MM.1S (cell line): ENCODE measurements around the gene HPCAL1.

Experiments used
- DNase-seq: peaks from one replicate; pipeline ENCODE4 v3.0.0-alpha.2; 2015
- H2AFZ ChIP-seq: fragments of 300-600 bp; sonication (generic); 2 replicates; pipeline ENCODE4 v1.6.0; 2016; ENCODE audit warnings: antibody characterized with exemption, low read length
- H3F3A ChIP-seq: fragments of 300-600 bp; sonication (generic); 2 replicates; pipeline ENCODE4 v1.6.1; 2016; ENCODE audit warnings: mild to moderate bottlenecking, antibody characterized with exemption, low read length, moderate library complexity, mixed read lengths; ENCODE audit not compliant: insufficient read depth
- H3K27ac ChIP-seq: fragments of 300-600 bp; sonication (generic); 2 replicates; pipeline ENCODE4 v1.5.1; 2016; ENCODE audit warnings: mild to moderate bottlenecking, low read length
- H3K27me3 ChIP-seq: fragments of 300-600 bp; sonication (generic); replicated peaks from 2 replicates; pipeline ENCODE4 v1.6.0; 2016; ENCODE audit warnings: low read length; ENCODE audit not compliant: insufficient read depth
- H3K36me3 ChIP-seq: fragments of 300-600 bp; sonication (generic); replicated peaks from 2 replicates; pipeline ENCODE4 v1.6.1; 2016; ENCODE audit warnings: mild to moderate bottlenecking, low read length, mixed read lengths; ENCODE audit not compliant: insufficient read depth
- H3K4me1 ChIP-seq: fragments of 300-600 bp; sonication (generic); 2 replicates; pipeline ENCODE4 v1.6.1; 2016; ENCODE audit warnings: low read length, mixed read lengths
- H3K4me2 ChIP-seq: fragments of 300-600 bp; sonication (generic); 2 replicates; pipeline ENCODE4 v1.6.0; 2016; ENCODE audit warnings: low read depth, low read length
- H3K4me3 ChIP-seq: fragments of 300-600 bp; sonication (generic); 2 replicates; pipeline ENCODE4 v1.5.1; 2016; ENCODE audit warnings: low read length, mixed read lengths
- H3K79me2 ChIP-seq: fragments of 300-600 bp; sonication (generic); 2 replicates; pipeline ENCODE4 v1.6.1; 2016; ENCODE audit warnings: mixed run types, low read length, mixed read lengths
- H3K9ac ChIP-seq: fragments of 300-600 bp; sonication (generic); 2 replicates; pipeline ENCODE4 v1.6.1; 2016; ENCODE audit warnings: low read length, mixed read lengths
- H3K9me2 ChIP-seq: fragments of 300-600 bp; sonication (generic); replicated peaks from 2 replicates; pipeline ENCODE4 v1.6.1; 2016; ENCODE audit warnings: mild to moderate bottlenecking, low read length, mixed read lengths; ENCODE audit not compliant: insufficient read depth
- H3K9me3 ChIP-seq: fragments of 300-600 bp; sonication (generic); replicated peaks from 2 replicates; pipeline ENCODE4 v1.6.1; 2016; ENCODE audit warnings: mild to moderate bottlenecking, low read length, mixed read lengths; ENCODE audit not compliant: insufficient read depth
- H4K20me1 ChIP-seq: fragments of 300-600 bp; sonication (generic); 2 replicates; pipeline ENCODE4 v1.6.1; 2016; ENCODE audit warnings: mild to moderate bottlenecking, low read length, moderate library complexity, mixed read lengths; ENCODE audit not compliant: insufficient read depth
- EZH2 ChIP-seq: fragments of 300-600 bp; sonication (generic); optimal IDR thresholded peaks from 2 replicates; pipeline ENCODE3; 2017; ENCODE audit warnings: low read depth, mild to moderate bottlenecking, antibody characterized with exemption, low read length, mixed read lengths
- EZH2phosphoT487 ChIP-seq: fragments of 300-600 bp; sonication (generic); IDR thresholded peaks from 2 replicates; pipeline ENCODE4 v1.6.1; 2018; ENCODE audit warnings: antibody characterized with exemption, low read length
- TF ChIP-seq, protein P1 (sequence below): fragments of 300-600 bp; sonication (generic); IDR thresholded peaks from 2 replicates; pipeline ENCODE4 v1.5.1; 2016; ENCODE audit warnings: antibody characterized with exemption, low read length, mixed read lengths

The HPCAL1 gene

DNA sequence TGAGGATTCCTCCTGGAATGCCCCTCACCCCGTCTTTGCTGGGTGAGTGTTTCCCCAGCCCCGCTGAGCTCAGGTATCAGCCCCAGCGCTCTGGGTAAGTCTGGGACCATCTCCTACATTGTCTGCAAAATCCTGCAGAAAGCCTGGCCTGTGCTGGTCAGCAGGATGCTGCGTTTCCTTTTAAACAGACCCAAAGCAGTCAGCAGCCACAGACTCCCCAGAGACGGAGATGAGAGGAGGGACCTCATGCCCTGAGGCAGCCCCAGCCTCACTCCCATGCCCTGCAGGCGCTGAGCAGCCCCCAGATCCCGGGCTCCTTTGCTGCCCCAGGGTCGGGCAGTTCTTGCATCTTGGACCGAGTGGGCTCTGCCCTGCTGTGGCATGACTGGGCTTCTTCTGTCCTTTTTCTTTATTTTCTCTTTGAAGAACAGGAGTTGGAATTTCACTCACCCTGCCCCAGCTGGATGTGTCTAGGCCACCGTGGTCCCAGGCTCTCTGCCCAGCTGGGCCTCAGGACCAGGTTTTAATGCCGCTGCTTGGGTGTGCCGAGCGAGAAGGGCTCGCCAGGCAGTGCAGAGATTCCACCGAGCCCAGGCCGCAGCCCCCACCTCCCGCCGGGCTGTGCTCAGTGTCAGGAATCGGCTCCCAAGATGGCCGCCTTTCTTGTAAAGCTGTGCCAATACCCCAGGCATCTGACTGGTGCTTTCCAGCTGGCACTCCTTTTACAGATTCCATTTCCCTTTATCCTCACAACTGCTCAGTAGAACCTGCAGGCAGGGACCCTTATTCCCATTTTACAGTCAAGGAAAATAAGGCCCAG, 101.8 kb downstream of the HPCAL1 start:
- Histone ChIP-seq H3K9me3 (no peaks in the 10 kb centered on the region), H3K9me2 (no peaks in the 10 kb centered on the region), H3K4me3 (no peak overlapping the region), H3K27me3 (no peaks in the 10 kb centered on the region), H4K20me1 (no peaks in the 10 kb centered on the region), H3K79me2 (peaks cover 62% of the 10 kb centered on the region), H3K36me3 (no peaks in the 10 kb centered on the region), H3K4me1 (peaks cover 52% of the 10 kb centered on the region), H3K27ac (no peak overlapping the region), H3K9ac (no peak overlapping the region), H2AFZ (no peak overlapping the region), H3K4me2 (no peak overlapping the region), H3F3A (peaks cover 29% of the 10 kb centered on the region)
- DNase-seq = no peak
- TF ChIP-seq, protein P1, sequence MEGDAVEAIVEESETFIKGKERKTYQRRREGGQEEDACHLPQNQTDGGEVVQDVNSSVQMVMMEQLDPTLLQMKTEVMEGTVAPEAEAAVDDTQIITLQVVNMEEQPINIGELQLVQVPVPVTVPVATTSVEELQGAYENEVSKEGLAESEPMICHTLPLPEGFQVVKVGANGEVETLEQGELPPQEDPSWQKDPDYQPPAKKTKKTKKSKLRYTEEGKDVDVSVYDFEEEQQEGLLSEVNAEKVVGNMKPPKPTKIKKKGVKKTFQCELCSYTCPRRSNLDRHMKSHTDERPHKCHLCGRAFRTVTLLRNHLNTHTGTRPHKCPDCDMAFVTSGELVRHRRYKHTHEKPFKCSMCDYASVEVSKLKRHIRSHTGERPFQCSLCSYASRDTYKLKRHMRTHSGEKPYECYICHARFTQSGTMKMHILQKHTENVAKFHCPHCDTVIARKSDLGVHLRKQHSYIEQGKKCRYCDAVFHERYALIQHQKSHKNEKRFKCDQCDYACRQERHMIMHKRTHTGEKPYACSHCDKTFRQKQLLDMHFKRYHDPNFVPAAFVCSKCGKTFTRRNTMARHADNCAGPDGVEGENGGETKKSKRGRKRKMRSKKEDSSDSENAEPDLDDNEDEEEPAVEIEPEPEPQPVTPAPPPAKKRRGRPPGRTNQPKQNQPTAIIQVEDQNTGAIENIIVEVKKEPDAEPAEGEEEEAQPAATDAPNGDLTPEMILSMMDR = no peak
- TF ChIP-seq EZH2 = no peak
- TF ChIP-seq EZH2phosphoT487 = no peak

- Histone ChIP-seq H3K4me3 (no peak overlapping the region), H3F3A (peaks cover 35% of the 10 kb centered on the region), H3K9me2 (no peaks in the 10 kb centered on the region), H3K27me3 (no peaks in the 10 kb centered on the region), H3K79me2 (peaks cover 53% of the 10 kb centered on the region; the same call in 1 of the 2 replicates), H3K27ac (no peak overlapping the region), H3K4me1 (peaks cover 48% of the 10 kb centered on the region), H3K36me3 (no peaks in the 10 kb centered on the region), H3K9ac (no peak overlapping the region), H4K20me1 (no peaks in the 10 kb centered on the region), H2AFZ (no peak overlapping the region), H3K9me3 (no peaks in the 10 kb centered on the region), H3K4me2 (no peak overlapping the region)
- TF ChIP-seq EZH2 (no peak), EZH2phosphoT487 (no peak)
- TF ChIP-seq, protein P1 = no peak
- DNase-seq = no peak
Observed at GRCh38 chr2:10405448-10405847, 102.7 kb downstream of the HPCAL1 start.

GRCh38 chr2:10406016-10406415, 103.3 kb downstream of the HPCAL1 start:
- no peaks in the 10 kb centered on the region for H3K36me3 ChIP-seq
- H3F3A ChIP-seq = peaks cover 35% of the 10 kb centered on the region

More at GRCh38 chr2:10406016-10406415, 103.3 kb downstream of the HPCAL1 start:
- Histone ChIP-seq H3K4me1 (peaks cover 48% of the 10 kb centered on the region), H3K9me3 (no peaks in the 10 kb centered on the region), H3K4me3 (no peak overlapping the region), H3K27me3 (no peaks in the 10 kb centered on the region), H3K9ac (no peak overlapping the region), H3K27ac (no peak overlapping the region), H3K9me2 (no peaks in the 10 kb centered on the region), H3K4me2 (no peak overlapping the region), H4K20me1 (no peaks in the 10 kb centered on the region), H3K79me2 (peaks cover 50% of the 10 kb centered on the region), H2AFZ (no peak overlapping the region)
- TF ChIP-seq EZH2 (no peak), EZH2phosphoT487 (no peak)
- TF ChIP-seq, protein P1 = no peak
- no peak for DNase-seq
